NCI-H1417 treated with DMSO at 0.1 percent for 48 hours (cell line): Measurements from ENCODE around the gene TMEM151A.

Source experiments
- DNase-seq: peaks from one replicate; lab custom pipeline; 2025; lab: John Stamatoyannopoulos, UW

The TMEM151A gene

GRCh38 chr11:66283461-66284105 lies 8.1 kb upstream of the TMEM151A start:
- DNase-seq: no peak

GRCh38 chr11:66284526-66285078 lies 7.1 kb upstream of the TMEM151A start:
- no peak for DNase-seq

GRCh38 chr11:66285250-66285947 lies 6.3 kb upstream of the TMEM151A start:
- no peak for DNase-seq

GRCh38 chr11:66286699-66287098 lies 5.0 kb upstream of the TMEM151A start:
- DNase-seq: no peak

GRCh38 chr11:66287211-66287888 lies 4.3 kb upstream of the TMEM151A start:
- no peak for DNase-seq

GRCh38 chr11:66287889-66288670 lies 3.6 kb upstream of the TMEM151A start:
- DNase-seq: no peak

GRCh38 chr11:66288671-66289547 lies 2.8 kb upstream of the TMEM151A start, which contains the start of gene YIF1A:
TSS of gene YIF1A (minus strand) at chr11:66289143. CDS start at chr11:66288985, 158 bp downstream.
- peak; percentile 98 for DNase-seq

GRCh38 chr11:66289548-66290329 lies 2.0 kb upstream of the TMEM151A start:
- no peak for DNase-seq

GRCh38 chr11:66290330-66290621 lies 1.4 kb upstream of the TMEM151A start:
- DNase-seq: no peak

GRCh38 chr11:66291303-66291705 lies 390 bp upstream of the TMEM151A start:
- DNase-seq: no peak

- DNase-seq: no peak
Observed at GRCh38 chr11:66292543-66293332, 1.0 kb downstream of the TMEM151A start.

GRCh38 chr11:66293352-66293751 lies 1.7 kb downstream of the TMEM151A start:
- DNase-seq: no peak

- DNase-seq: no peak
Observed at GRCh38 chr11:66293777-66294625, 2.3 kb downstream of the TMEM151A start.

- no peak for DNase-seq
Observed at GRCh38 chr11:66294626-66295620, 3.2 kb downstream of the TMEM151A start.

GRCh38 chr11:66297610-66298009 lies 5.9 kb downstream of the TMEM151A start:
- no peak for DNase-seq

GRCh38 chr11:66299186-66299585 lies 7.5 kb downstream of the TMEM151A start:
- no peak for DNase-seq

GRCh38 chr11:66302656-66303055 lies 11.0 kb downstream of the TMEM151A start:
- no peak for DNase-seq
